Nephron progenitor cell (in vitro differentiated cells): ENCODE data around the gene CDH10.
A peak's percentile ranks its signal among the peaks of the same experiment; 100 is the strongest.

ENCODE experiments used
- DNase-seq: peaks from one replicate; pipeline ENCODE4 v3.0.0; 2021
- H3K27ac Mint-ChIP-seq: 2 replicates; pipeline ENCODE4 v1.8.0; 2021; ENCODE audit warnings: mild to moderate bottlenecking, moderate library complexity, mixed read lengths
- H3K27me3 Mint-ChIP-seq: 2 replicates; pipeline ENCODE4 v1.8.0; 2021; ENCODE audit warnings: mild to moderate bottlenecking, low read depth, mixed read lengths; ENCODE audit not compliant: poor library complexity
- H3K36me3 Mint-ChIP-seq: 2 replicates; pipeline ENCODE4 v1.8.0; 2021; ENCODE audit warnings: low read depth, mixed read lengths
- H3K4me1 Mint-ChIP-seq: 2 replicates; pipeline ENCODE4 v1.8.0; 2021; ENCODE audit warnings: mixed read lengths
- H3K4me3 Mint-ChIP-seq: 2 replicates; pipeline ENCODE4 v1.8.0; 2021; ENCODE audit warnings: mild to moderate bottlenecking, moderate library complexity, mixed read lengths
- H3K9me3 Mint-ChIP-seq: 2 replicates; pipeline ENCODE4 v1.8.0; 2021; ENCODE audit warnings: mild to moderate bottlenecking, moderate library complexity, mixed read lengths
- CTCF ChIP-seq: fragments of 200-600 bp; sonication (generic); IDR thresholded peaks from 2 replicates; pipeline ENCODE4 v1.5.0; 2021; ENCODE audit warnings: antibody characterized with exemption

The CDH10 gene

GRCh38 chr5:24644761-24645160, at the start of gene CDH10:
Gene CDH10, minus strand, starts transcription at chr5:24644978. Its CDS starts 51,488 bp downstream, at chr5:24593490.
- peak within 1 kb of the TSS; percentile 87 for H3K4me3 Mint-ChIP-seq
- H3K27me3 Mint-ChIP-seq = no peaks in the 10 kb centered on the region
- peak within 1 kb of the TSS; percentile 72 for H3K27ac Mint-ChIP-seq
- TF ChIP-seq CTCF = no peak
- H3K4me1 Mint-ChIP-seq = peaks cover 37% of the 10 kb centered on the region
- H3K9me3 Mint-ChIP-seq = no peaks in the 10 kb centered on the region
- peak; percentile 81 for DNase-seq
- H3K36me3 Mint-ChIP-seq = no peaks in the 10 kb centered on the region

- Mint-ChIP-seq H3K27me3 (no peaks in the 10 kb centered on the region), H3K9me3 (peaks cover 19% of the 10 kb centered on the region), H3K4me1 (no peaks in the 10 kb centered on the region), H3K36me3 (no peaks in the 10 kb centered on the region), H3K4me3 (no peak overlapping the region), H3K27ac (no peak overlapping the region)
- DNase-seq = no peak
- no peak for TF ChIP-seq CTCF
Observed at GRCh38 chr5:24693609-24694008, 48.8 kb upstream of the CDH10 start.

GRCh38 chr5:24691074-24691473, 46.3 kb upstream of the CDH10 start:
- H3K36me3 Mint-ChIP-seq = no peaks in the 10 kb centered on the region
- H3K4me3 Mint-ChIP-seq = no peak overlapping the region
- no peak overlapping the region for H3K27ac Mint-ChIP-seq
- no peak for TF ChIP-seq CTCF
- H3K27me3 Mint-ChIP-seq = no peaks in the 10 kb centered on the region
- H3K4me1 Mint-ChIP-seq = no peaks in the 10 kb centered on the region
- DNase-seq = no peak
- peaks cover 18% of the 10 kb centered on the region for H3K9me3 Mint-ChIP-seq

GRCh38 chr5:24681106-24681505, 36.3 kb upstream of the CDH10 start:
- no peaks in the 10 kb centered on the region for H3K36me3 Mint-ChIP-seq
- DNase-seq = no peak
- no peak overlapping the region for H3K27ac Mint-ChIP-seq
- H3K27me3 Mint-ChIP-seq = no peaks in the 10 kb centered on the region
- peaks cover 33% of the 10 kb centered on the region for H3K9me3 Mint-ChIP-seq
- TF ChIP-seq CTCF = no peak
- no peak overlapping the region for H3K4me3 Mint-ChIP-seq
- H3K4me1 Mint-ChIP-seq = no peaks in the 10 kb centered on the region

- Mint-ChIP-seq H3K4me1 (no peaks in the 10 kb centered on the region), H3K27me3 (peaks cover 3% of the 10 kb centered on the region), H3K4me3 (no peak overlapping the region), H3K36me3 (no peaks in the 10 kb centered on the region), H3K9me3 (no peaks in the 10 kb centered on the region), H3K27ac (no peak overlapping the region)
- no peak for DNase-seq
- TF ChIP-seq CTCF = no peak
Observed at GRCh38 chr5:24668050-24668449, 23.3 kb upstream of the CDH10 start.

- Mint-ChIP-seq H3K4me1 (peaks cover 28% of the 10 kb centered on the region), H3K36me3 (no peaks in the 10 kb centered on the region), H3K27me3 (no peaks in the 10 kb centered on the region), H3K4me3 (no peak overlapping the region), H3K9me3 (no peaks in the 10 kb centered on the region), H3K27ac (no peak overlapping the region)
- DNase-seq = no peak
- no peak for TF ChIP-seq CTCF
Observed at GRCh38 chr5:24649531-24649930, 4.8 kb upstream of the CDH10 start.
